ENCODE data around the gene GGNBP2.

DNA sequence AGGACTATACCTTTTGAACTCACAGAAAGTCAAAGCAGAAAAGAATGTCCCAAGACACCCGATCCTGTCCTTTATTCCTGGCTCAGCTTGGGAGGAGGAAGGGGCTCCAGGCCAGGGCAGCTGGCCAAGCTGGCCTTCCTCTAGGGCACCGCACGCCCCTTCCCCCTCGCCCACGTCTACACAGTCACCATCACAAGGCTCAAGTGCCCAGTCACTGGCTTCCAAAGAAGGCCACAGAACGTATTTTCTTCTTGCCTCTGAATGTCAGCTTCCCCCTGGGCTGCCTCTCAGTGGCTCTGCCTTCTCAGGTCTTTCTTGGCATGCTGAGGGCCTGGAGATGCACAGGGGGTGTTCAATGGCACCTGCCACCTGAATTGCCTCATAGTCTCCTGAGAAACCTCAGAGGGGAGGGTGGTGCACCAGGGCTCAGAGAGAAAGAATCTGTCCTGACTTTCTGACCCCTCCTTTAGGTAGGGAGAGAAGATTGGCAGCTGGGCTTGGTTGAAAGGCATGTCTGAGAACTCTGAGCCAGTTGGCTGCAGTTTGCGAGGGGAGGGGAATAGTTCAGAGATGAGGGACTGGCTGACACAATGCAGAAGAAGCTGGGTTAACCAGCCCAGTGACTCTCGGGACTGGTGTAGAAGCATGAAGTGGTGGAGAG, 49.1 kb downstream of the GGNBP2 start:
- TF ChIP-seq, protein P1, sequence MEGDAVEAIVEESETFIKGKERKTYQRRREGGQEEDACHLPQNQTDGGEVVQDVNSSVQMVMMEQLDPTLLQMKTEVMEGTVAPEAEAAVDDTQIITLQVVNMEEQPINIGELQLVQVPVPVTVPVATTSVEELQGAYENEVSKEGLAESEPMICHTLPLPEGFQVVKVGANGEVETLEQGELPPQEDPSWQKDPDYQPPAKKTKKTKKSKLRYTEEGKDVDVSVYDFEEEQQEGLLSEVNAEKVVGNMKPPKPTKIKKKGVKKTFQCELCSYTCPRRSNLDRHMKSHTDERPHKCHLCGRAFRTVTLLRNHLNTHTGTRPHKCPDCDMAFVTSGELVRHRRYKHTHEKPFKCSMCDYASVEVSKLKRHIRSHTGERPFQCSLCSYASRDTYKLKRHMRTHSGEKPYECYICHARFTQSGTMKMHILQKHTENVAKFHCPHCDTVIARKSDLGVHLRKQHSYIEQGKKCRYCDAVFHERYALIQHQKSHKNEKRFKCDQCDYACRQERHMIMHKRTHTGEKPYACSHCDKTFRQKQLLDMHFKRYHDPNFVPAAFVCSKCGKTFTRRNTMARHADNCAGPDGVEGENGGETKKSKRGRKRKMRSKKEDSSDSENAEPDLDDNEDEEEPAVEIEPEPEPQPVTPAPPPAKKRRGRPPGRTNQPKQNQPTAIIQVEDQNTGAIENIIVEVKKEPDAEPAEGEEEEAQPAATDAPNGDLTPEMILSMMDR (IDR thresholded peaks at IDR 0.05): no peak
- no peak for TF ChIP-seq POLR2A (IDR thresholded peaks at IDR 0.05)

Measured in body of pancreas (tissue), 4 donors.